ENCODE measurements around the gene BMP8B.

DNA sequence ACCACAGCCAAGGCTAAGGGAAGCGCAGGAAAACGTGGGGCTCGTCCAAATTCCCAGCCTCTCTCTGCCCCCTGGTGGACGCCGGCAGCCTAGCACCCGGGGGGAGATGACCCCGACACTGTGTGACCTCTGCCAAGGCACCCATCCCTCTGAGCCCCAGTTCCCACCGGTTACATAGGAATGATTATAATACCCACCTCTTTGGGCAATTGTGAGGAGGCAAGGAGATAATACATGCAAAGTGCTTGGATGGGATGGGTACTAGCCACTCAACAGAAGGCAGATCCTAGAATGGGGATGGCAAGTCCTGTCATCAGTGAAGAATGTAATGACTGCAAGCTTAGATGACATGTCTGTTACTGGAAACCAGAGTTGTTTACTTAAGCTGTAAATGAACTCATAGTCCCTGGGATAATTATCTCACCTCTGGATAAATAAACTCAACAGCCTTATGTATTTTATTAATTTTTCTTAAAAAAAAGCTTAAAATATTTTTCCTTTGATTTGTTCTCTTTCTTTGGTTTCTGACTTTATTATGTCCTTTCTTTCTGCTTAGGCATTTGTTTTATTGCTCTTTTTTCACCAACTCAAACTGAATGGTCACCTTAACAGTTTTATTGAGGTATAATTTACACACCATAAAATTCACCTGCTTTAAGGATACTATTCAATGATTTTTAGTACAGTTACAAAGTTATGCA, 11.3 kb upstream of the BMP8B start:
- TF ChIP-seq, protein P1, sequence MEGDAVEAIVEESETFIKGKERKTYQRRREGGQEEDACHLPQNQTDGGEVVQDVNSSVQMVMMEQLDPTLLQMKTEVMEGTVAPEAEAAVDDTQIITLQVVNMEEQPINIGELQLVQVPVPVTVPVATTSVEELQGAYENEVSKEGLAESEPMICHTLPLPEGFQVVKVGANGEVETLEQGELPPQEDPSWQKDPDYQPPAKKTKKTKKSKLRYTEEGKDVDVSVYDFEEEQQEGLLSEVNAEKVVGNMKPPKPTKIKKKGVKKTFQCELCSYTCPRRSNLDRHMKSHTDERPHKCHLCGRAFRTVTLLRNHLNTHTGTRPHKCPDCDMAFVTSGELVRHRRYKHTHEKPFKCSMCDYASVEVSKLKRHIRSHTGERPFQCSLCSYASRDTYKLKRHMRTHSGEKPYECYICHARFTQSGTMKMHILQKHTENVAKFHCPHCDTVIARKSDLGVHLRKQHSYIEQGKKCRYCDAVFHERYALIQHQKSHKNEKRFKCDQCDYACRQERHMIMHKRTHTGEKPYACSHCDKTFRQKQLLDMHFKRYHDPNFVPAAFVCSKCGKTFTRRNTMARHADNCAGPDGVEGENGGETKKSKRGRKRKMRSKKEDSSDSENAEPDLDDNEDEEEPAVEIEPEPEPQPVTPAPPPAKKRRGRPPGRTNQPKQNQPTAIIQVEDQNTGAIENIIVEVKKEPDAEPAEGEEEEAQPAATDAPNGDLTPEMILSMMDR (IDR thresholded peaks at IDR 0.05): peak; percentile 82 to 92 (median 86)
- no peak for TF ChIP-seq POLR2A (IDR thresholded peaks at IDR 0.05)
